ENCODE measurements around the gene IGFBPL1.

IGFBPL1 gene

DNA sequence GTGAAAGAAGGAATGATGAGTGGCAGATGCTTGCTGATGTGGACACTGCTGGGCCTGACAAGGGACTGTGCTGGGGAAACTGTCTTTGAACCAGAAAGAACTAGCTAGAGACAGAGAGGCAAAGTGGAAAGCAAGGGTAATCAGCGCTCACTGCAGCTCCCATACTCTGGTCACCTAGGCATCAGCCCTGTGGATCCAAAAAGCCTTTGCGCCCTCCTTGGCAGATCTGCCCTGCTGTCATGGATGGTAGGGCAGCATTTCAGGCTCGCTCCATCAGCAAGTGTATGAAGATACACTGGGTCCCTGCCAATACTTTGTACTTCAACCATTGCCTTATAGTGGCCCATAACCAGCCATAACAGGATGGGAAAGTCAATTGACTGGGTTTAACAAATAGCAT is 38.4 kb downstream of the IGFBPL1 start:
- TF ChIP-seq ZBTB7A (IDR thresholded peaks at IDR 0.05; ENCODE audit: low read depth) (no peak), EGR1 (IDR thresholded peaks at IDR 0.05) (no peak)

DNA sequence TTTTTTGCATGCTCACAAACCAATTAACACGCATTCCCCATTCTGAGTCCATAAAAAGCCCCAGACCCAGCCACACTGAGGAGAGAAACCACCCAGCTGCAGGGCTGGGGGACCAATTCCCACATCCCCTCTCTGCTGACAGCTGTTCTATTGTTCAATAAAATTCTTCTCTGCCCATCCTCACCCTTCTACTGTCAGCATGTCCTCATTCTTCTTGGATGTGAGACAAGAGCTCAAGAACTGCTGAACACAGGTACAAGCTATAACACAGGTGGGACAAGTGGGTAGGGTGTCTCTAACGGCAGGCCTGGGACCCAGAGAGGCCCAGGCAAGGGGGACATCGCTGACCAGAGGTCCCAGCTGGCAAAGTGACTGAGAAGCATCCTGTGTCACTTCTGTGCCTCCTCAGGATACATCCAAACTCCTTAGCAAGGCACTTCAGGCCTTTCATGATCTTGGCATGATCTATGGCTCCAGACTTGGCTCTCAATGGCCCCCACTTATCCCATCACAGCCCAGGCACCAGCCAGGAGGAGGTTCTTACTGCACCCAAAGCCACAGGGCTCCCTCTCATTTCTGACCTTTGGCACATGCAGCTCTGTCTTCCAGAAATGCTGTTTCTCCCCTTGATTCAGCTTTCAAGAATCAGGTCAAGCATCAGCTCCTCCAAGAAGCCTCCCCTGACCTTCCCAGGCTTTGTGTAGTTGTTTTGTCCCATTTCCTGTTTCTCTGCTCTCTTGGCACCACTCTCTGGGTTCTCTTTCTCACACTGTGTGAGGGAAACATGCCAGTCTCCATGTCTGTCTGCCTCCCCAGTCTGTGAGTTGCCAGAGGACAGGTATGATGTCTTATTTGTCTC is 39.0 kb downstream of the IGFBPL1 start:
- TF ChIP-seq CEBPB (IDR thresholded peaks at IDR 0.05) (no peak), TAF1 (IDR thresholded peaks at IDR 0.05; ENCODE audit: low read depth) (no peak), TCF12 (IDR thresholded peaks at IDR 0.05; ENCODE audit: low read depth) (no peak)
- TF ChIP-seq, protein P1, sequence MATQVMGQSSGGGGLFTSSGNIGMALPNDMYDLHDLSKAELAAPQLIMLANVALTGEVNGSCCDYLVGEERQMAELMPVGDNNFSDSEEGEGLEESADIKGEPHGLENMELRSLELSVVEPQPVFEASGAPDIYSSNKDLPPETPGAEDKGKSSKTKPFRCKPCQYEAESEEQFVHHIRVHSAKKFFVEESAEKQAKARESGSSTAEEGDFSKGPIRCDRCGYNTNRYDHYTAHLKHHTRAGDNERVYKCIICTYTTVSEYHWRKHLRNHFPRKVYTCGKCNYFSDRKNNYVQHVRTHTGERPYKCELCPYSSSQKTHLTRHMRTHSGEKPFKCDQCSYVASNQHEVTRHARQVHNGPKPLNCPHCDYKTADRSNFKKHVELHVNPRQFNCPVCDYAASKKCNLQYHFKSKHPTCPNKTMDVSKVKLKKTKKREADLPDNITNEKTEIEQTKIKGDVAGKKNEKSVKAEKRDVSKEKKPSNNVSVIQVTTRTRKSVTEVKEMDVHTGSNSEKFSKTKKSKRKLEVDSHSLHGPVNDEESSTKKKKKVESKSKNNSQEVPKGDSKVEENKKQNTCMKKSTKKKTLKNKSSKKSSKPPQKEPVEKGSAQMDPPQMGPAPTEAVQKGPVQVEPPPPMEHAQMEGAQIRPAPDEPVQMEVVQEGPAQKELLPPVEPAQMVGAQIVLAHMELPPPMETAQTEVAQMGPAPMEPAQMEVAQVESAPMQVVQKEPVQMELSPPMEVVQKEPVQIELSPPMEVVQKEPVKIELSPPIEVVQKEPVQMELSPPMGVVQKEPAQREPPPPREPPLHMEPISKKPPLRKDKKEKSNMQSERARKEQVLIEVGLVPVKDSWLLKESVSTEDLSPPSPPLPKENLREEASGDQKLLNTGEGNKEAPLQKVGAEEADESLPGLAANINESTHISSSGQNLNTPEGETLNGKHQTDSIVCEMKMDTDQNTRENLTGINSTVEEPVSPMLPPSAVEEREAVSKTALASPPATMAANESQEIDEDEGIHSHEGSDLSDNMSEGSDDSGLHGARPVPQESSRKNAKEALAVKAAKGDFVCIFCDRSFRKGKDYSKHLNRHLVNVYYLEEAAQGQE (IDR thresholded peaks at IDR 0.05; ENCODE audit: low read depth): no peak

DNA sequence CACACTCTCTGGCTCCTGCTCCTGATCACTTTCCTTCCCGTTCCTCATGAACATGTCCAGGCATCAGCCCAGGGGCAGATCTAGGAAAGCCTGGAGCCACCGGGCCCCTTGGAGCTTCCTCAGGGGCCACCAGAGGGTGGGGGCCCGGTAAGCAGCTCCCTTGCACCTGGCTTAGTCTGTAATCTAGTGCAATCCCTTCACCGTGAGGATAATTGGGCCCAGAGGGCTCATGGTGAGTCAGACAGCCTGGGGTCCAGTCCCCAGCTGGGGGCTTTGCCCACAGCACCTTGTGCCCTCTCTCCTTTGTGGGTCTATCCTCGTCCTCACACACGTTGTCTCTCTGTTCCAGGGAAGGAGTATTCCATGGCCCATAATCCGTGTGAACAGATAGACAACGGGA is 42.1 kb downstream of the IGFBPL1 start:
- TF ChIP-seq EGR1 (IDR thresholded peaks at IDR 0.05) (no peak), TAF1 (IDR thresholded peaks at IDR 0.05; ENCODE audit: low read depth) (no peak), ZBTB7A (IDR thresholded peaks at IDR 0.05; ENCODE audit: low read depth) (no peak), TEAD4 (IDR thresholded peaks at IDR 0.05) (no peak), NFIC (IDR thresholded peaks at IDR 0.05) (no peak), EP300 (IDR thresholded peaks at IDR 0.05; ENCODE audit: borderline replicate concordance) (no peak), TCF12 (IDR thresholded peaks at IDR 0.05; ENCODE audit: low read depth) (no peak), RAD21 (IDR thresholded peaks at IDR 0.05; ENCODE audit: low read depth) (no peak), CREB1 (IDR thresholded peaks at IDR 0.05; ENCODE audit: low read depth) (no peak), FOXM1 (IDR thresholded peaks at IDR 0.05; ENCODE audit: borderline replicate concordance, low read depth) (no peak), YY1 (IDR thresholded peaks at IDR 0.05; ENCODE audit: low read depth) (no peak), CEBPB (IDR thresholded peaks at IDR 0.05) (no peak)
- TF ChIP-seq, protein P2, sequence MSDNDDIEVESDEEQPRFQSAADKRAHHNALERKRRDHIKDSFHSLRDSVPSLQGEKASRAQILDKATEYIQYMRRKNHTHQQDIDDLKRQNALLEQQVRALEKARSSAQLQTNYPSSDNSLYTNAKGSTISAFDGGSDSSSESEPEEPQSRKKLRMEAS (IDR thresholded peaks at IDR 0.05): no peak
- TF ChIP-seq, protein P3, sequence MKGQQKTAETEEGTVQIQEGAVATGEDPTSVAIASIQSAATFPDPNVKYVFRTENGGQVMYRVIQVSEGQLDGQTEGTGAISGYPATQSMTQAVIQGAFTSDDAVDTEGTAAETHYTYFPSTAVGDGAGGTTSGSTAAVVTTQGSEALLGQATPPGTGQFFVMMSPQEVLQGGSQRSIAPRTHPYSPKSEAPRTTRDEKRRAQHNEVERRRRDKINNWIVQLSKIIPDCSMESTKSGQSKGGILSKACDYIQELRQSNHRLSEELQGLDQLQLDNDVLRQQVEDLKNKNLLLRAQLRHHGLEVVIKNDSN (IDR thresholded peaks at IDR 0.05): no peak
- TF ChIP-seq, protein P1 (IDR thresholded peaks at IDR 0.05; ENCODE audit: low read depth): no peak

DNA sequence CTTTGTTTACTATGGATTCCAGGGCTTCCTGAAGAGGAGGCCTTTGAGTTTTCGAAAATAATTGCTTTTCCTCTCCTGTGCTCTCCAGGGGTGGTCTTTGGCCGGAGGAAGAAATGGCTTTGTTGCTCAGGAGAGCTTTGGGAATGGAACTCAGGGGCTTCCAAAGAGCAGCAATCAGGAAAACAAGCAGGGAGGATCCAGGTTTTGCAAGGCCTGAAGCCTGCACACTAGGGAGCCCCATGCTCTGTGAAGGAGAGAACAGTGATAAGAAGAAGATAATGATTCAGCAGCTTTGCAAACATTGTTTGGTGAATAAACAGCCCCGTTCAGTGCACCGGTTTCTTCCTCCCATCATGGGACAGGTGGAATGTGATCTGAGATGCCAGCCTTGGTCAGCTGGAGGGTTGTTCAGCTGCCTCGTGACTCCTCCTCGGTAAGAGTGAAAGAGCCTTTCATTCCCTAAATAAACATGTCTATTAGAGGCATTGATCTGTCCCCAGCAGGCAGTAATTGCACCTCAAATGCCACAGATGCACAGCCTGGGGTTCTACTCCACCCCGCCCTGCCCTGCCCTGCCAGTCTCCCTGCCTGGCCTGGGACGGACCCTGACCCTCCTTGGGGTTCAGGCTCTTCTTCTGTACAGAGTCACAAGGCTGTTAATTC is 43.3 kb downstream of the IGFBPL1 start:
- TF ChIP-seq TCF12 (IDR thresholded peaks at IDR 0.05; ENCODE audit: low read depth) (no peak), TEAD4 (IDR thresholded peaks at IDR 0.05) (no peak), EGR1 (IDR thresholded peaks at IDR 0.05) (no peak), YY1 (IDR thresholded peaks at IDR 0.05; ENCODE audit: low read depth) (no peak), FOXM1 (IDR thresholded peaks at IDR 0.05; ENCODE audit: borderline replicate concordance, low read depth) (no peak), RAD21 (IDR thresholded peaks at IDR 0.05; ENCODE audit: low read depth) (no peak)

DNA sequence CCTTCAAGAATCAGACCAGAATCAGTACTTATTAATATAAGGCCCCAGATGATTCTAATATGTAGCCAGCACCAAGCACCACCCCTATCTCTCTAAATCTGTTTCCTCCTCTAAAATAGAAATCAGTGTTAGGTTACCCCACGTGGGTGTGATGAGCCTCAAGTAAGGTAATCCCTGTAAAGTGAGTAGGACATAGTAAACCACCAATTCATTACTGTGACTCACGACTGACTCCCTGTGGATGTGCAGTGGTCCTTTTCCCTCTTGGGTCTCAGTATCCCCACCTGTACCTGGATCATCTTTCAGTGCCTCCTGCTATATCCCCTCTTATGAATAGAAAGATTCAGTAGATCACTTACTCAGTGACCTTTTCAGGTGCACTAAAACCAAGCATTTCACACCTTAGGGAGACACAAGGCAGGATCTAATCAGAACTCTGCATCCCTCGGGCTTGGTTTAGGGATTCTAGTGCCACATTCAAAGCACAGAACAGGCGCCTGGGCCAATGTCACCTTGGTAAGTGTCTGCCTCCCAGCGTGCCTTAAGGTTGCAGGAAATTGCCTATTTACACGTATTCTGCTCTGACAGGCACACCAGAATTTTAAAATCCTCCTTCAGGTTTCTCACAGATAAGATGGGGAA is 43.9 kb downstream of the IGFBPL1 start:
- TF ChIP-seq, protein P1 (IDR thresholded peaks at IDR 0.05; ENCODE audit: low read depth): no peak
- TF ChIP-seq FOXM1 (IDR thresholded peaks at IDR 0.05; ENCODE audit: borderline replicate concordance, low read depth): no peak
- no peak for TF ChIP-seq NFIC (IDR thresholded peaks at IDR 0.05)
- no peak for TF ChIP-seq TEAD4 (IDR thresholded peaks at IDR 0.05)
- TF ChIP-seq, protein P2 (IDR thresholded peaks at IDR 0.05): no peak
- TF ChIP-seq EP300 (IDR thresholded peaks at IDR 0.05; ENCODE audit: borderline replicate concordance): no peak
- TF ChIP-seq TAF1 (IDR thresholded peaks at IDR 0.05; ENCODE audit: low read depth): no peak
- TF ChIP-seq EGR1 (IDR thresholded peaks at IDR 0.05): no peak
